NOMO-1 treated with DMSO at 0.1 percent for 48 hours (cell line): Measurements from ENCODE around the gene IL25.
"Not testable (repeated sequence)": the region's sequence is repeated elsewhere in the genome, so short reads cannot be mapped to it uniquely, and the experiment has no call there.

ENCODE experiments used
- DNase-seq: peaks from one replicate; lab custom pipeline; 2025; ENCODE audit not compliant: unreplicated experiment; lab: John Stamatoyannopoulos, UW

IL25 gene

DNA sequence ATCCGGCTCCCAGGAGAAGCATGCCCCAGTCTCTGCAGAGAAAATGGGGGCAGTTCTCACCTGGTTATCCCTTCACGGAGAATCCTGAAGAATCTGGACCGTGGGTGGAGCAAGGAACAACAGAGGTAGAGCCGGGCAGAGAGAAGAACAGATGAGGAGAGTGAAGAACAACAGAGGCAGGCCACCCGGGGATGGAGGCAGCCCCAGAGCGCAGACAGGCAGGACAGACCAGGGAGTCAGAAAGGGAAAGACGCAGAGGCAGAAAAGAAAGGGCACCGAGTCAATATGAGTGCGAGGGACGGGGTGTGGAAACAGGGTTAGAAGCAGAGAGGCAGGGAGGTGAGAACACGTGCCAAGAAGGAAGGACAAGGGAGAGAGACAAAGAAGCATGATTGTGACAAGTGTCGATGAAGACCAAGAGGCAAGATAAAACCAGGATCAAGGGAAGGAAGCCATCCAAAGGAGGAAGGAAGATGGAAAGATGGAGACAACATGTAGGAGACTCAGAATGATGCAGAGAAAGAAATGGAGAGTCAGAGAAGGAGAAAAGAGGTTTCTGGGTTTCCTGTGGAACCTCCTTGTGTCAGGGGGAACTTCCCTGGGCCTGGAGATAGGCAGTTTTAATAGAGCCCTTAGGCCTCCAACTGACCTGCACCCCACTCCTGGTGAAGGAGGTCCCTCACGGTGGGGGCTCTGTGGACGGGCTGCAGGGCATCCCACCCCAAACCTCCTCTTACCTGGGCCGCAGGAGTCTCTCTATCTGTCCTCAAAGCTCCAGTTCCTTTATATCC is 35.1 kb downstream of the IL25 start, which contains the start of gene MYH6:
Gene MYH6 (minus strand): TSS at position 758 of the 791 bp plus-strand sequence. CDS start 1,050 bp downstream, outside the sequence.
- no peak for DNase-seq

DNA sequence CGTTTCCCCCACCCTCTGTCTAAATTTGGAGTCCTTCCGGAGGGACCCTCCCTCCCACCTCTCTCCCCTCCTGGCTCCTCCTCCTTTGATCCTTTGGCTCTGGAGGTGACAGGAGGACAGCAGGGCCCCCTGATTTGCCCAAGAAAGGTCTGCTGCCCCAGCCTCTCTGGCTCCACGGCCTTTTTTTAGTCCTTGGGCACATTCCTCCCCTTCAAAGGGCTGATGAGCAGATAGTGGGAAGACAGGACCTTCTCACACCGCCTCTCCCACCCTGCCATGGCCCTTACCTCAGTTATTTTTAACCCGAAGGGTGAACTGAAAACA is 35.7 kb downstream of the IL25 start:
- no peak for DNase-seq

DNA sequence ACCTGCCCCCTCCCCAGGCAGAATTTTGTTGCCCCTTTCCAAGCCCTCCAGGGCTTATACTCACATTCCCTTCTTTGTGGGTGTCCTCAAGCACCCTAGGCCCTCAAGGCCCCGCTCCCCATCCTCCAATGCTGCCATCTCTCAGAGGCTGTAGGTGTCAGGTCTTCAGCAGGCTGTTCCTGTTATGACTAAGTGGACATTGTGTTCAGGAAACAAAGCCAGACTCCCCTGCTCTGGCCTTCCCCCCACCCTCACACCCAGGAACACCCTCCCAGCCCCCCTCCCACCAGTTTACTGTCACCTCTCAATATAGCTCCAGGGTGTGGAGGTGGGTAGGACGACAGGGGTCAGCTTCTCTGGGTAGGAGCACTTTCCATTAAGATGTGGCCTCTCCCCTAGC is 36.9 kb downstream of the IL25 start:
- no peak for DNase-seq

DNA sequence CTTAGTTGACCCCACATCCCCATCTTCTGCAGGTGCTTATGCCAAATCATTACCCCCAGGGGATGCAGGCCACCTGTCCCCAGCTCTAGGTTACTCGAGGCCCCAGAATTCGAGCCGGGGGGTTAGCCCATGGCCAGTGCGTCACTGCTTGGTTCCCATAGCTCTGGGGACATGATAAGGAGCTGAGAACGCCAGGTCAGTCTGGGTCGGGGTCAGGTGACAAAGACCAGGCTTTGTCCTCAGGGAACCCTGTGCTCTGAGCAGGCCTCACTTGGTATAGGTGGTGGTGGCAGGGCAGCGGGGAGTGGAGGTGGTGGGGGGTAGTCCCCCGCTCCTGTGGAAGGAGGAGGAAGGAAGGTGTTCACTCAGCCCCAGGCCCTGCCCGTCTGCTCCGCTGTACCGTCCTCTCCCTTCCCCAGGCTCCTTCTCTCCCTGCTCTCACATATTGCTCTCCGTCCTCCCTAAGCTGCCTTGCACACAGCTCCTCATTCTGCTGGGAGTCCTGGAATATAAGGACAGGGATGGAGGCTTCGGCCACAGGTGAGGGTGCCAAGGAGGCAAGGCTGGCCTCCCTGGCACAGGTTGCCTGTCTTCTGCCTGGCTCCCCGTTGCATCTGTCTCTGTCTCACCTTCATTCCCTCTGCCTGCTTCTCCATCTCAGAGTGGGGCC is 37.5 kb downstream of the IL25 start:
- DNase-seq, result no peak

DNA sequence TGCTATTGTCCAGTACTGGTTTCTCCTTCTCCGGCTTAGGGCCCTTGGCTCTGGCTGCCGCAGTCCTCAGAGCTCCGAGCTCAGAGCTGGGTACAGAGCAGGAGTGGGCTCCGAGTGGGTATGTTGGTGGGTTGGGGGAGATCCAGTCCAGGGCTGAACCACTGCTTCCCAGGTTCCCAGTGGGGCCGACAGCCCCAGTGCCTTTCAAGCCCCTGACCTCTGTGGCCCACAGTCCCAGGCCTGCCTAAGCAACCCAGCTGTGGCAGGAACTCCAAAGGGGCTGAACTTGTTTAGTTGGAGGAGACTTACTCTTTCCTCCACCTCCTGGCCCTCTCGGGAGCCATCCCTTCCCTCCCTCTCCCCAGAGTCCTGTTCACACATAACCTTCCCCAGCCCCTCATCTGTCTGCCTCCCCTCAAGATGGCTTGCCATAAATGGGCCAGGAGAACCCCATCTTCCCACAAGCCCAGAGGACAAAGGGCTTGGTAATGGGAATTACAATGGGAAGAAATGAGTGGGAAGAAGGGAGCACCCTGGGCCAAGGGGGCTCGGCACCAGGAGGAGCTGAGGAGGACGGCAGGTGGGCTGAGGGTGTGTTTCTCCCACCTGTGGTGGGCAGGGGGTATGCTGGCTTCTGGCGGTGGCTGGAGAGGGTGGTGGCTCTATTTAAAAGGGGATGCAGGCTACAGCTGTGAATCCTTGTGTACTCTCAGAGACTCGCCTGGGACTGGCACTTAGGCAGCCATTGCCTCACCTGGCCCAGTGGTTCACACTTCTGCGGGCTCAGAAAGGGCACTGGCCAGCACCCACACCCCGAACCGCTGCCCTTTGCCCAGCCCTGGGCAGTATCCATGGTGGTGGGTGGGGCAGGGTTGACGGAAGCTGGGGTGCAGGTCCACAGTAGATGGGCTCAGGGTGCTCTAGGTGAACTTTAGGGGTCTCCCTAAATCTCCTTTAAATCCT is 39.2 kb downstream of the IL25 start:
- DNase-seq, result no peak

DNA sequence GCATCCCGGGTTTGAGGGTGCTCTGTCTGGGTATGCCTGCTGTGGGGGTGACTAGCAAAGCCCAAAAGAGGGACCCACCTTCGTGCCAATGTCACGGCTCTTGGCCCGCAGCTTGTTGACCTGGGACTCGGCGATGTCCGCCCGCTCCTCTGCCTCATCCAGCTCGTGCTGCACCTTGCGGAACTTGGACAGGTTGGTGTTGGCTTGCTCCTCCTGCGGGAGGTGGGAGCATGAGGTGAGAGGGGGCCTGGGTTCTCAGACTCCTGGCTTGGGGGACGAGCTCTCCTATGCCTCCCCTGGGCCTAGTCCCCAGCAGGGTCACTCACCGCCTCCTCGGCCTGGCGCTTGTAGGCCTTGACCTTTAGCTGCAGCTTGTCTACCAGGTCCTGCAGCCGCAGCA is 41.1 kb downstream of the IL25 start:
- no peak for DNase-seq

DNA sequence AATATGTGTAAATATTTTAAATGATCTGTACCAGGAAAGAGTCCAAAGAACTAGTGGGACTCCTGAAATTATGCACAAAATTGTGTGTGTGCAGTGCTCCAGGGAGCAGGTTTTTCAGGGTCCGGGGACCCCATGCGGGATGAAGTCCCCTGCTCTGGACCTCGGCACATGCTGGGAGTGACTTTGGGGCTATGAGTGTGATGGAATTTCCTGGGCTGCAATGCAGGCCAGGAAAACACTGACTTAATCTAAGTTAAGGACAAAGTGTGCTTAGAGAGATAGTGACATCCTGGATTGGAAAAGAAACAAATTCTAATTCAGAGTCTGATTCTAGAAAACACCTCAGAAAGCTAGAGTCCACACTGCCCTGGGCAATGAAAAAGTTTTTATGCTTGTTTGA is 41.6 kb downstream of the IL25 start:
- DNase-seq, result no peak

DNA sequence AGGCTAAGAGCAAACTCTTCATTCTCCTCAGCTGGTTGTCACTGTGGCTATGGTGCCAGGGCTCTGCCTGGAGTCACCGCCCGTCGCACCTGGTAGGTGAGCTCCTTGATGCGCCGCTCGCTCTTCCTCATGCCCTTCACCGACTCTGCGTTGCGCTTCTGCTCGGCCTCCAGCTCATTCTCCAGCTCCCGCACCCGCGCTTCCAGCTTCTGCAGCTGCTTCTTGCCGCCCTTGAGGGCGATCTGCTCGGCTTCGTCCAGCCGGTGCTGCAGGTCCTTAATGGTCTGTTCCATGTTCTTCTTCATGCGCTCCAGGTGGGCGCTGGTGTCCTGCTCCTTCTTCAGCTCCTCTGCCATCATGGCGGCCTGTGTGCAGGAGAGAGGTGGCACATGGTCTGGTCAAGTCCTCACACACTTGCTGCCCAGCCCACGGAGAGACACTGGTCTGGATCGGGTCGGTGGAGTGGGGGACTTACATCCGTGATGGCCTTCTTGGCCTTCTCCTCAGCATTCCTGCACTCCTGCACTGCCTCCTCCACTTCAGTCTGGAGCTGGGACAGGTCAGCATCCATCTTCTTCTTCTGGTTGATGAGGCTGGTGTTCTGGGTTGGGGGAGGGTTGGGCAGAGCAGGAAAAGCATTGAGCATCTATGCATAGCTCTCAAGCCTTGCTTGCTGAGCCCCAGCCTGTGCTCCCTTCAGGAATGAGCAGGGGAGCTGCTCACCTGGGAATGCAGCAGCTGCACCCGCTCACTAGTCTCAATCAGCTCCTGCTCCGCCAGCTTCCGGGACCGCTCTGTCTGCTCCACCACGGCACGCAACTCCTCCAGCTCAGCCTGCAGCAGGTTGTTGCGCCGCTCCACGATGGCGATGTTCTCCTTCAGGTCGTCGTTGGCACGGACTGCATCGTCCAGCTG is 42.6 kb downstream of the IL25 start:
- DNase-seq, result no peak

DNA sequence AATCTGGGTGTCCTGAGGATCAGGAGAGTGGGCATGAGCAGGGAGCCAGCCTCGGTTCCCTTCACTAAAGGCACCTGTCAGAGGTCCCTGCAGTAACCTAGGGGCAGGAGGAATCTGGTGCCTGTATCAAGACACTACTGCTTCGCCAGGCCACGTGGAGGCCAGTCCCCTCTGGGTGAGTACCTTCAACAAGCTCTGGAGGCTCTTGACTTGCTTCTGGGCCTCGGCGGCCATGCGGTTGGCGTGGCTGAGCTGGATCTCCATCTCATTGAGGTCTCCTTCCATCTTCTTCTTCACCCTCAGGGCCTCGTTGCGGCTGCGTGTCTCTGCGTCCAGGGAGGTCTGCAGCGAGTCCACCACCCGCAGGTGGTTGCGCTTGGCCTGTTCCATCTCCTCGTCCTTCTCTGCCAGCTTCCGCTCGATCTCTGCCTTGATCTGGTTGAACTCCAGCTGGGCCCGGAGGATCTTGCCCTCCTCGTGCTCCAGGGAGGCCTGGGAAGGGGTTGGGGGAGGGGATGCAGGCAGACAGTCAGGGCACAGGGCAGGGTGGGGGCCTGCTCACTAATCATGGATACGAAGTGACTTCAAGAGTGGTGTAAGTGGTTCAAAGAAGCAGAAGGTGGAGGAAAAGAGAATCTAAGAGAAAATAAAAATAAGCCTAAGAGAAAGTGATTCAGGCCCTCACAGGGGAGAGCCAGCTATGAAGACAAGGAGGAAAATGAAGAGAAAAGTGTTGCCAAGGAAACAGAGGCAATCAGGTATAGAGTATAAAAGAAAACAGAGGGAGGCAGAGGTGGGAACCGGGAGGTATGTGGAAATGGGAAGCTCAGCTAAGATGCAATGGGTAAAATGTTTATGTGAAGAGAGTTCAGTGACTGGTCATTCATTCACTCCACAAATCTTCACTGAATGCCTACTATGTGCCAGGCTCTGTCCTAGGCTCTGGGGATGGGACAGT is 43.5 kb downstream of the IL25 start:
- no peak for DNase-seq

DNA sequence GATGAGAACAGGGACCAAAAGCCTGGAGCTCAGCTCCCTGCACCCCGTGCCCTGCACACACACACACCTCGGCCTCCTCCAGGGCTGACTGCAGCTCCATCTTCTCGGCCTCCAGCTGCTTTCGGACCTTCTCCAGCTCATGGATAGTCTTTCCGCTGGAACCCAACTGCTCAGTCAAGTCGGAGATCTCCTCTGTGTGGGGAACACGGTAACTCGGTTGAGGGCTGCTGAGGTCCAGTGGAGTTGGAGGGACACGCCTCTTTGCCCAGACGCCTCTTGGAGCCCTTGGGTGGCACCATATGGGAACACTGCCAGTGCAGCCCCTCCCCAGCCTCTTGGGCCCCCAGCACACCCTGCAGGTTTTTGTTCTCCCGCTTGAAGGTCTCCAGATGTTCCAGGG is 44.2 kb downstream of the IL25 start:
- no peak for DNase-seq

DNA sequence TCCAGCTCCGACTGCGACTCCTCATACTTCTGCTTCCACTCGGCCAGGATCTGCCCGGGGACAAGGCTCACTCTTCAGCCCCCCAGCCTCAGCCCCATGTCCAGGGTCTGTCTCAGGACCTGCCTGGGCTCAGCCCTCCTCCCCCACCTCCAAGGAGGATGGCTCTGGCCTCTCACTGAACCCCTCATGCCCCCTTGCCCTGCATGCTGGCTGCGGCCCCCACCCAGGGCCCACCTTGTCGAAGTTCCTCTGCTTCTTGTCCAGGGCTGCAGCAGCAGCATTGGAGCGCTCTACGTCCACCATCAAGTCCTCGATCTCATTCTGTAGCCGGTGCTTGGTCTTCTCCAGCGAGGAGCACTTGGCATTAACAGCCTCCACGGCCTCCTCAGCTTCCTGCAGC is 44.7 kb downstream of the IL25 start:
- not testable (repeated sequence) for DNase-seq

DNA sequence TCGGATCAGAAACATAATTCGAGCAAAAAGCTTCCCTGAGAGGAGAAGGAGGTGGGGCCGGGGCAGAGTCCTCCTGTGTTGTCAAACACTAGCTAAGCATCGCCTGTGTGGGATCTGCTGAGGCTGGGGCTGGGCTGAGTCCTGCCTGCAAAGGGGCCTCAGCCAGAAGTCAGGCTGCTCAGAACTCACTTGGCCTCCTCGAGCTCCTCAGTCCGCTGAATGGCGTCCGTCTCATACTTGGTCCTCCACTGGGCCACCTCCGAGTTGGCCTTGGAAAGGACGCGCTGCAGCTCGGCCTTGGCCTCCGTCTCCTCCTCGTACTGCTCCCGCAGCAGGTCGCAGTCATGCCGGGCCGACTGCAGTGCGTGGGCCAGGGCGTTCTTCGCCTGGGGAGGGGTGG is 45.4 kb downstream of the IL25 start:
- no peak for DNase-seq

DNA sequence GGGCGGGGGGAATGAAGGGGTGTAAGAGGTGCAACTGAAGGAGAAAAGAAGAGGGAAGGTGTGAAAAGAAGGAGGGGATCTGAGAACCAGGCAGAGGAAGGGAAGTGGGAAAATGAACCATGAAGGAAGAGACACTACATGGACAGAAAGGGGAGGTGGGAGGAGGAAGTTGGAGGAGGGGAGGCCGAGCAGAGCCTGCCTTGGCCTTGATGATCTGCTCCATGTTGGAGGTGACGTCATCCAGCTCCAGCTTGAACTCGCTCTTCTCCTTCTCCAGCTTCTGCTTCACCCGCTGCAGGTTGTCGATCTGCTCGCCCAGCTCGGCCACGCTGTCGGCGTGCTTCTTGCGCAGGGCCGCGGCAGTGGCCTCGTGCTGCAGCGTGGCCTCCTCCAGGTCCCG is 47.0 kb downstream of the IL25 start:
- not testable (repeated sequence) for DNase-seq

DNA sequence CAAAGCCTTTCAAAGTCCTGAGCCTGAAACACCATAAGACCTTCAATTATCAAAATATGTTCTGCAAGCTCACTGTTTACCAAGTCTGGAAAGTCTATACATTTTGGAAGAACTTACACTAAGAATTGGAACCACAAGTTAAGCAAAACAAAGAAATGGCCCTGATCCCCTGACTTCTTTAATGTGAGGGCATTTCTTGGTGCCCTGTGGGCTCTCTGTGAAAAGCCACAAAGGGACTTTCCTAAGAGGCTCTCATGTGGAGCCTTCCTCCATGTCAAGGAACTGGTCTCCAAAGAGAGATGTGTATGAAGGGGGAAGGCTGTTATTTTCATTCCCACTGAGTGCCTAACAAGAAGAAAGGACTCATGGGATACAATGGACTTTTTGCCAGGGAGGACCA is 49.0 kb downstream of the IL25 start:
- no peak for DNase-seq

DNA sequence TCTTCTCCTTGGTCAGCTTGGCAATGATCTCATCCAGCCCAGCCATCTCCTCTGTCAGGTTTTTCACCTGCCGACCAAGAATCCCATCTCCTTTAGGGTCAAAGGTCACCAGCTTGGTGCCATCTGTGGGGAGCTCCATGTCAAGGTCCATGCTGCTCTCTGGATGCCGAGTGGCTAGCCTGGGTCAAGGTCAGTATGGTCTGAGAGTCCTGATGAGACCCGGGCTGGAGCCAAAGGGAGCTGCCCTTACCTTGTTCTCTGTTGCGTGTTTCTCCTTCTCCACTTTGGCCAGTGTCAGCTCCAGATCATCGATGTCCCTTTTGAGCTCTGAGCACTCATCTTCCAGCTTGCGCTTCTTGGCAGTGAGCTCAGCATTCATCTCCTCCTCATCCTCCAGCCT is 51.0 kb downstream of the IL25 start:
- DNase-seq, result no peak

DNA sequence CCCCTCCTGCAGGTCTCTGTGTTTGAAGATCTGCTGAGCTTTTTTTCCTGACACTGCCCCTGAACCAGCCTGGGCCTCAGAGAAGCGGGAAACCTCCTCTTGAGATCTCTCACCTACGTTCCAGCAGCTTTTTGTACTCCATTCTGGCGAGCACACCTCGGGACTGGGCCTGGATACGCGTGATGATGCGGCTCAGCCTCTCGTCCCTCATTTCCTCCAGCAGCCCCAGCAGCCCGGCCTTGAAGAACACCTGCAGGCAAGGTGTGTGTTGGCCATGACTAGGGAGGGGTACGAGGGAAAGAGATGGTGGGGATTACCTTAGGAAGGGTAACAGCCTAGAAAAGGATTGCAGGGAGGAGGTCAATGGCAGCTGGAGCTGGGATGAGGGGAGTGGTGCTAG is 52.6 kb downstream of the IL25 start:
- no peak for DNase-seq

DNA sequence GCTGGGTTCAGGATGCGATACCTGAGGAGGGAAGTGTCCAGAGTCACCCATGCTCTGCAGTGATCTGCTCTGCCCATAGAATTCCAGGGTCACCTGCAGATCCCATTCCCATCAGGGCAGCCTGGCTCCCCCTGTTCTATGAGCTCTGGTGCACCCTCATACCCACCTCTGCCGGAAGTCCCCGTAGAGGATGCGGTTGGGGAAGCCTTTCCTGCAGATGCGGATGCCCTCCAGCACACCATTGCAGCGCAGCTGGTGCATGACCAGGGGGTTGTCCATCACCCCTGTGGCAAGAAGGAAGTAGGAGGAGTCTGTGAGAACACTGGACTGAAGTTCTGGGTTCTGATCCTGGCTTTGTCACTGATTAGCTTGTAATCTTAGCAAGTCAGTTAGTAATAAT is 53.2 kb downstream of the IL25 start:
- DNase-seq, result not testable (repeated sequence)
